ENCODE data around the gene LOXHD1.

The LOXHD1 gene, protein sequence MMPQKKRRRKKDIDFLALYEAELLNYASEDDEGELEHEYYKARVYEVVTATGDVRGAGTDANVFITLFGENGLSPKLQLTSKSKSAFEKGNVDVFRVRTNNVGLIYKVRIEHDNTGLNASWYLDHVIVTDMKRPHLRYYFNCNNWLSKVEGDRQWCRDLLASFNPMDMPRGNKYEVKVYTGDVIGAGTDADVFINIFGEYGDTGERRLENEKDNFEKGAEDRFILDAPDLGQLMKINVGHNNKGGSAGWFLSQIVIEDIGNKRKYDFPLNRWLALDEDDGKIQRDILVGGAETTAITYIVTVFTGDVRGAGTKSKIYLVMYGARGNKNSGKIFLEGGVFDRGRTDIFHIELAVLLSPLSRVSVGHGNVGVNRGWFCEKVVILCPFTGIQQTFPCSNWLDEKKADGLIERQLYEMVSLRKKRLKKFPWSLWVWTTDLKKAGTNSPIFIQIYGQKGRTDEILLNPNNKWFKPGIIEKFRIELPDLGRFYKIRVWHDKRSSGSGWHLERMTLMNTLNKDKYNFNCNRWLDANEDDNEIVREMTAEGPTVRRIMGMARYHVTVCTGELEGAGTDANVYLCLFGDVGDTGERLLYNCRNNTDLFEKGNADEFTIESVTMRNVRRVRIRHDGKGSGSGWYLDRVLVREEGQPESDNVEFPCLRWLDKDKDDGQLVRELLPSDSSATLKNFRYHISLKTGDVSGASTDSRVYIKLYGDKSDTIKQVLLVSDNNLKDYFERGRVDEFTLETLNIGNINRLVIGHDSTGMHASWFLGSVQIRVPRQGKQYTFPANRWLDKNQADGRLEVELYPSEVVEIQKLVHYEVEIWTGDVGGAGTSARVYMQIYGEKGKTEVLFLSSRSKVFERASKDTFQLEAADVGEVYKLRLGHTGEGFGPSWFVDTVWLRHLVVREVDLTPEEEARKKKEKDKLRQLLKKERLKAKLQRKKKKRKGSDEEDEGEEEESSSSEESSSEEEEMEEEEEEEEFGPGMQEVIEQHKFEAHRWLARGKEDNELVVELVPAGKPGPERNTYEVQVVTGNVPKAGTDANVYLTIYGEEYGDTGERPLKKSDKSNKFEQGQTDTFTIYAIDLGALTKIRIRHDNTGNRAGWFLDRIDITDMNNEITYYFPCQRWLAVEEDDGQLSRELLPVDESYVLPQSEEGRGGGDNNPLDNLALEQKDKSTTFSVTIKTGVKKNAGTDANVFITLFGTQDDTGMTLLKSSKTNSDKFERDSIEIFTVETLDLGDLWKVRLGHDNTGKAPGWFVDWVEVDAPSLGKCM (N-terminal part only)

GRCh38 chr18:46657115-46657955 is at the start of gene LOXHD1:
LOXHD1 (minus strand) TSS chr18:46657220; CDS start chr18:46657033, 187 bp downstream.
- no peak for DNase-seq

DNA sequence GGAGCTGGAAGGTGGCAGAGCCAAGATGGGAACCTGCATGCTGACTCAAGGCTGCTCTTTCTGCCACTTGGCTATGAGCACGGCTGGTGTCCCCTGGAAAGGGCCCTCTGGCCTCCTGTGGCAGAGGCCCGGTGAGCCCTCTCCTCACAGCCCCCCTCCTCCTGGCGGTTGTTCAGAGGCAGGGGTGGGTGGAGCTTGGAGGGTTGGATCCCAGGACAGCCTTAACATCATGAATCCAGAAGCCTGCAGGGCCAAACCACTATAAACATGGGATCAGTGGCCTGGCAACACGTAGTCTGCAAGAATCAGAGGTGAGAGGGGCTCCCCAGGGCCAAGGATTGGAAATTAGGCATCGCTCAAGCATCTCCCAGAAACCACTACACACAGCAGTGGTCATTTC is 48.5 kb upstream of the LOXHD1 start:
- no peak for DNase-seq

- no peak for DNase-seq
Measured at GRCh38 chr18:46704816-46705215, 47.8 kb upstream of the LOXHD1 start.

- no peak for DNase-seq
Measured at GRCh38 chr18:46704189-46704588, 47.2 kb upstream of the LOXHD1 start.

GRCh38 chr18:46702471-46702870 is 45.5 kb upstream of the LOXHD1 start:
- DNase-seq, result no peak

DNA sequence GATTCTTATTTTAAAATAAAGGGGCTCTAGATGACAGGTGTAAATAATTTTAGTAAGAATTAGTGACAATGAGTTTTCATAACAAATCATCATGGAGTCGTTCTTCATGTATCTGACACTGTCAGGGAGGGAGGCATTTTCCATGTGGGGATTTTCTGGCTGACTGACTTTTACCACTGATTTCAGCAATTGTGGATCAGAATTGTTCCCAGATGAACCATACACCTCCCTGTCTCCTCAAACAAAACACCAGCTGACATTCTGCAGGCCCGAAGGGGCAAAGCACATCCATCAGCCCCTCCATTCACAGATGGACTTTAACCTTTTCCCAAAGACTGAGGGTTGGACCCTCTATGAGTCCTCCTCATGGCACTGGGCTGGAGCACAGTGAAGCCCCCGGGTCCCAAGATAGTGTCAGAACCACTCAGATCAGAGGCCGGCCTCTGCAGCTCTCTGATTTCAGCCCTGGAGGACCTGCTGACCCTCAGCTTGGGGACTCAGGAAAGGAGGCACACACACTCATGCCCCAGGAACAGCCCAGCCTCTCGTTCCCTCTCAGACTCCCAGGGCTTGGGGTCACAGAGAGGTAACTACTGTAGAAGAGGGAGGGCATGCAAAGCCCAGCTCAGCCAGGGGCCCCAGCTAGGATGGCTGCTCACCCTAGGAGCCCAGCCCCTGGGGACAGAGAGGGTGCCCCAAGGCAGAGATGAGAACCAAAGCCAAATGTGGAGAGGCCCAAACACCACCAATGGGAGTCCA is 43.2 kb upstream of the LOXHD1 start:
- DNase-seq, result no peak

- no peak for DNase-seq
Measured at GRCh38 chr18:46696702-46697101, 39.7 kb upstream of the LOXHD1 start.

DNA sequence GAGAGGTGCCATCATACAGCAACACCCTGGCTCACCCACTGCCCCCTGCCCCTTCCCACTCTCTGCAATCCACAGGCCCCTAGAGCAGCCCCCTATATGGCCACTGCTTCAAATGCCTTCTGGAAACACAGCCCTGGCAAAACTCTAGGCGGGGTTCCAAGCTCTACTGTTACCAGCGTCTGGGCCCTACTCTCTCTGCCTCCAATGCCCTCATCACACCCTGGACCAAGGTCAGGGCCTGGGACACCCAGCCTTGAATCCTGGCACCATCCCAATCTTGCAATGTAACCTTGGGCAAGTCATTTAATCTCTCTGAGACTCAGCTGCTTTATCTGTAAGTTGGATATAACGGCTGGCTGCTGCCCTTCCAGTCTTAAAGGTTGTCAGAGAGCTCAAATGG is 39.2 kb upstream of the LOXHD1 start:
- no peak for DNase-seq

DNA sequence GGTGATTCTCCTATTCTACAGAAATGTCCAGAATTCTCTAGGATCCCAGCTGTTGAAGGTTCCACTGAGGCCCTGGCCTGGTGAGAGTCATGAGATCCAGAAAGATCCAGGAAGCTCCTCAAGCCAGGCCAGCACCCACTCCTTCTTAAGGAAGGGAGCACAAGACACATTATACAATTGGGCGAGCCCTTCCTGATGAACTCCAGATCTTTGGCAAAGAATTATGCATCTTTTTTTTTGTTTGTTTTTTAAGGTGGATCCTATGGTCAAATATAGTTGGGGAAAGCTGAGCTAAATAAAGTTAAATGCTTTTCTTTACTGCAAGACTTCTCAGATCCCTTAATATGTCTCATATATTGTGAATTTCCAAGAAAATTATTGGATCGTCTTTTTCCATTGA is 37.0 kb upstream of the LOXHD1 start:
- DNase-seq, result no peak

DNA sequence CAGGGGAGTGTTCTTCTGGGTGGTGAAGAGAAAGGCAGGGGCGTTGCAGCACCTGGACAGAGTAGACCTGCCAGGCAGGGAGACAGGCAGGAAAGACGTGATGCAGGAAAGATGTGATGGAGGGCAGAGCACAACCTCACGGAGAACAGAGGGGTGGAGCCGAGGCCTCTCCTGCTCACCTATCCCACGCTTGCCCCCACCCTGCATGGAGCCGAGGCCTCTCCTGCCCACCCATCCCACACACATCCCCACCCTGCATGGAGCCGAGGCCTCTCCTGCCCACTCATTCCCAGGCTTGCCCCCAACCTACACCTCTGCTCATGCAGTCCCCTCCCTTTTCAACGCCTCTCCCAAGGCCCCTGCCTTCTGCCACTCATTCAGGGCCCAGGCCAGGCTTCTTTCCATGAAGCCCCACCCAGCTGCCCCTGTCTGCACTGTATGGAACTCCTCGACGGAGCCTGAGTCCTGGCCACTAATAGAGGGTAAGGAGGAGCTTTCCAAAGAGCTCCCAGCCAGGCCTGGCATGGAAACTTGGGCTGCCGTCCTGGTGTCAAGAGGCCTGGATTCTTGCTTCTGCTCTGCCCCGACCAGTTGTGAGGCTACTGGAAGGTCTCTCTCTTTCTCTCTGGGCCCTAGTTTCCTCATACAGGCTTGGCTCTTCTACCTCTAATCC is 32.0 kb upstream of the LOXHD1 start:
- no peak for DNase-seq

DNA sequence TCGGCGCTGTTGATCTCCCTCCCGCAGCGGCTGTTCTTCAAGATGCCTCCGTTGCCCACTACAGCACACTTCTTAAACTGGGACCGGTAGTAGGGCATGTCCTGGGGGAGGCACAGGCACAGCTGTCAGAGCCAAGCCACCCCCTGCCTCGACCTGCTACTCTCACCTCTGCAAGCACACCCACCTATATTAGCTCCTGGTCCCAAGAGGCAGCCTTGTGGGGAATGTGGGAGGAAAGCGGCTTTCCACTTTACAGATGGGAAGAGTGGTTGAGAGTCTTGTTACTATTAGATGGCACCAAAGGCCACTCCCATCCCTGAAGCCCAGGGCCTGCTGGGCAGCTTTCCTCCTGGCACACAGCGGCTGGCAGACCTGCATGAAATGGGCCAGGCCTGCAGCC is 29.2 kb upstream of the LOXHD1 start:
- DNase-seq, result no peak

GRCh38 chr18:46683252-46683651 is 26.2 kb upstream of the LOXHD1 start:
- no peak for DNase-seq

GRCh38 chr18:46680784-46681695 is 24.0 kb upstream of the LOXHD1 start:
- no peak for DNase-seq

- no peak for DNase-seq
Measured at GRCh38 chr18:46679846-46680598, 23.0 kb upstream of the LOXHD1 start.

- no peak for DNase-seq
Measured at GRCh38 chr18:46678785-46679399, 21.9 kb upstream of the LOXHD1 start.

DNA sequence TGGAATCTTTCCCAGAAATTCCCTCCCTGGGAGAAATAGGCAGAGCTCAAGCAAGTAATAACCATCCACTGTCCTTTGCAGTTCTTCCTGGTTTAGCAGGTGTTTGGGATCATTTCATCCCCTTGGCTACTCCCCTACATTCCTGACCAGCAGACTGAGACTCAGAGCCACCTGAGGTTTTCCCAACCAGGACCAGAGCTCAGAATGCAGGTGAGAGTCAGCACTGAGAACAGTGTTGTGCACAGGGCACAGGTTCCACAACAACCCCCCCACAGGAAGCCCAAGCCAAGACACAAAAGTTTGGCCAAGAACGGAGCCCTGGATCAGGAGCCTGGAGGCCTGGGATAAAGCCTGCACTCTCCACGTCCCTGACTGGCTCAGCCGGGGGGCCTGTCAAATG is 21.0 kb upstream of the LOXHD1 start:
- DNase-seq, result no peak

DNA sequence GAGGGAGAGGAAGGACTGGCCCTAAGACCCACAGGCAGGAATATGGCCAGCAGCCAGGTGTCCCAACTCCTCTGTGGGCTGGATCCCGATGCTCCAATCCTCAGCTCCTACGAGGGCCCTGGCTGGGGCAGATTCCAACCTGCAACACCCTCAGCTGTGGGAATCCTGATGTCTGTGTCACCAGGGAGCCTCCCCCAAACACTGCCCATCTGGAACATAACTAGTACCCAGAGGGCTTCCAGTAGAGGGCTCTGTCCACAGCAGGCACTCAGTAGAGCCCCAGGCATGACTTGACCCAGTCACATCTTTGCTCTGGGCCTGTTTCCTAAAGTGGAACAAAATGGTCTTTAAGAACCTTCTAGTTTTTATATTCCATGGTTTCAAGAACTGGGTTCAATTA is 20.6 kb upstream of the LOXHD1 start:
- no peak for DNase-seq

DNA sequence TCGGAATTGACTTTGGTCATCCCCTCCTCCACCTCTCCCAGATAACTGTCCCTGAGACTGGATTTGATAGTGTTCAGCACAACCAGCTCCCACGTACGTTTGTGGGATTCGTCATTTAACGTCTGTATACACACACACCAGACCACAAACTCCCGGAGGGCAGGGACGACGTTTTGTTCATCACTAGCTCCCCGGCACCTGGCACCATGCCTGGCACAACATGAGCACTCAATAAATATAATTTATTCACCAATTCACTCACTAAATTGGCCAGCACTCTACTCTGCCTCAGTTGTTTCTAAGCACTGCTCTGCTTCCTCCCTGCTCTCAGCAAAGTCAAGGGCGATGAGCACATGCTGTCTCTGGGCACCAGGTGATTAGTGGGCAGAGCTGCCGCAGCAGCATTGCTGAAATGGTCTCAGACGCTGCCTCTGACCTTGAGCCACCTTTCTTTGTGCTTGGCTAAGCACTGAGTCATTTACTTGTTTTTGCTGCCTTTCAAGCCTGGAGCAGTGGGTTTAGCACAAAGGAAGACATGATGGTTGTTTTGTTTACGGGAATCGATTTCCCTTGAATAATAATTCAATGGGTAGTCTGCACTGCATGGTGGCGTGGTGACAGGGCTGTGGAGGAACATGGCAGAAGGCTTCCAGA is 19.3 kb upstream of the LOXHD1 start:
- DNase-seq, result no peak
